Activated naive CD8-positive, alpha-beta T cell treated with anti-CD3 and anti-CD28 coated beads, Interleukin-2, amount 10 ng/mL, durations not matched to agents 7 days and 5 days (primary cell): ENCODE measurements around the gene IL4R. TPM values are rescaled to one million over a fixed set of nuclear protein-coding genes. Genes with fewer than 3 reads are reported as not detected.
A peak's percentile ranks its signal among the peaks of the same experiment; 100 is the strongest.

Experiments used
- ATAC-seq: fragments of 150-1000 bp; cut with Tn5 transposase; one replicate; pipeline ENCODE4 v1.10.0; 2021; ENCODE audit warnings: low read depth, moderate library complexity
- POLR2A ChIA-PET: fragments of 350-600 bp; sonication (Branson Sonifier 250); formaldehyde crosslinking; loops from one replicate; lab custom pipeline; 2021; ENCODE audit warnings: antibody characterized with exemption; lab: Charles Lee
- DNase-seq: peaks from one replicate; pipeline ENCODE4 v3.0.0; 2021
- H3K27ac Mint-ChIP-seq: one replicate; pipeline ENCODE4 v1.8.0; 2022; ENCODE audit warnings: mild to moderate bottlenecking, mixed read lengths
- H3K27me3 Mint-ChIP-seq: one replicate; pipeline ENCODE4 v1.8.0; 2022; ENCODE audit warnings: mild to moderate bottlenecking, moderate library complexity, mixed read lengths
- H3K36me3 Mint-ChIP-seq: one replicate; pipeline ENCODE4 v1.8.0; 2021; ENCODE audit warnings: mild to moderate bottlenecking, mixed read lengths
- H3K4me1 Mint-ChIP-seq: one replicate; pipeline ENCODE4 v1.8.0; 2021; ENCODE audit warnings: mixed read lengths
- H3K4me3 Mint-ChIP-seq: one replicate; pipeline ENCODE4 v1.8.0; 2022; ENCODE audit warnings: mild to moderate bottlenecking, moderate library complexity, mixed read lengths
- H3K9me3 Mint-ChIP-seq: one replicate; pipeline ENCODE4 v1.8.0; 2021; ENCODE audit warnings: mixed read lengths
- total RNA-seq, 2 experiments: library from RNA; stranded (reverse); gene quantifications; one replicate each; pipeline ENCODE4 v1.2.3, GENCODE V29; 2021

Gene IL4R
- total RNA-seq, 2 experiments from 2014 or later, result 215 TPM

- no peak for DNase-seq
These were observed 5.6 kb downstream of the IL4R start for GRCh38 chr16:27319257-27319965.

GRCh38 chr16:27320261-27321012, 6.7 kb downstream of the IL4R start:
- no peak for DNase-seq
- Mint-ChIP-seq H3K4me3 (peak overlapping the region; percentile 57), H3K9me3 (no peaks in the 10 kb centered on the region), H3K27ac (peak overlapping the region; percentile 99), H3K27me3 (no peaks in the 10 kb centered on the region), H3K36me3 (peaks cover 66% of the 10 kb centered on the region), H3K4me1 (peaks cover 81% of the 10 kb centered on the region)
- no peak for ATAC-seq
- POLR2A ChIA-PET, result interaction anchor here (0.7 to 10.0 kb wide), 5 partner anchors 43 to 117 kb away, joined by 3 to 275 read pairs (median 4); partner anchors contain the start of gene KDM8

More at GRCh38 chr16:27319257-27319965, 5.6 kb downstream of the IL4R start:
- H3K4me3 Mint-ChIP-seq, result peak overlapping the region; percentile 93
- peak overlapping the region; percentile 99 for H3K27ac Mint-ChIP-seq
- H3K4me1 Mint-ChIP-seq, result peaks cover 76% of the 10 kb centered on the region
- ATAC-seq, result no peak
- no peaks in the 10 kb centered on the region for H3K27me3 Mint-ChIP-seq
- POLR2A ChIA-PET, result interaction anchor here (0.5 to 10.0 kb wide), 17 partner anchors 12 to 140 kb away, joined by 3 to 275 read pairs (median 4); partner anchors contain the start of genes IL21R and KDM8
- no peaks in the 10 kb centered on the region for H3K9me3 Mint-ChIP-seq
- H3K36me3 Mint-ChIP-seq, result peaks cover 67% of the 10 kb centered on the region

- peak overlapping the region; percentile 68 for H3K27ac Mint-ChIP-seq
- H3K27me3 Mint-ChIP-seq, result no peaks in the 10 kb centered on the region
- H3K4me3 Mint-ChIP-seq, result peak overlapping the region; percentile 45
- H3K9me3 Mint-ChIP-seq, result no peaks in the 10 kb centered on the region
- DNase-seq, result no peak
- POLR2A ChIA-PET, result interaction anchor here (0.7 to 10.0 kb wide), 3 partner anchors 47 to 96 kb away, joined by 3 to 275 read pairs (median 4); no protein-coding TSS in a partner anchor
- no peak for ATAC-seq
- H3K36me3 Mint-ChIP-seq, result peaks cover 64% of the 10 kb centered on the region
- peaks cover 86% of the 10 kb centered on the region for H3K4me1 Mint-ChIP-seq
These were observed 7.5 kb downstream of the IL4R start for GRCh38 chr16:27321013-27321915.

- POLR2A ChIA-PET, result interaction anchor here (0.7 to 10.0 kb wide), 2 partner anchors 51 to 85 kb away, joined by 3 to 275 read pairs; no protein-coding TSS in a partner anchor
- DNase-seq (no peak), ATAC-seq (no peak)
- peaks cover 84% of the 10 kb centered on the region for H3K4me1 Mint-ChIP-seq
- peak overlapping the region; percentile 63 for H3K27ac Mint-ChIP-seq
- H3K4me3 Mint-ChIP-seq, result peak overlapping the region; percentile 31
- H3K9me3 Mint-ChIP-seq, result no peaks in the 10 kb centered on the region
- H3K36me3 Mint-ChIP-seq, result peaks cover 60% of the 10 kb centered on the region
- H3K27me3 Mint-ChIP-seq, result no peaks in the 10 kb centered on the region
These were observed 9.3 kb downstream of the IL4R start for GRCh38 chr16:27322858-27323780.

GRCh38 chr16:27323781-27324561, 10.2 kb downstream of the IL4R start:
- Mint-ChIP-seq H3K36me3 (peaks cover 57% of the 10 kb centered on the region), H3K27me3 (no peaks in the 10 kb centered on the region), H3K4me3 (peak overlapping the region; percentile 14), H3K27ac (peak overlapping the region; percentile 74), H3K9me3 (no peaks in the 10 kb centered on the region), H3K4me1 (peaks cover 81% of the 10 kb centered on the region)
- no peak for DNase-seq
- POLR2A ChIA-PET, result interaction anchor here (10.0 kb wide), 1 partner anchor 86 kb away, joined by 275 read pairs; no protein-coding TSS in a partner anchor
- no peak for ATAC-seq

GRCh38 chr16:27324851-27325301, 11.1 kb downstream of the IL4R start:
- H3K4me3 Mint-ChIP-seq, result no peak overlapping the region
- POLR2A ChIA-PET, result no interaction called here
- H3K4me1 Mint-ChIP-seq, result peaks cover 80% of the 10 kb centered on the region
- H3K9me3 Mint-ChIP-seq, result no peaks in the 10 kb centered on the region
- ATAC-seq (no peak), DNase-seq (no peak)
- H3K27me3 Mint-ChIP-seq, result no peaks in the 10 kb centered on the region
- H3K27ac Mint-ChIP-seq, result peak overlapping the region; percentile 74
- H3K36me3 Mint-ChIP-seq, result peaks cover 58% of the 10 kb centered on the region

- ATAC-seq, result no peak
- H3K27me3 Mint-ChIP-seq, result no peaks in the 10 kb centered on the region
- peak overlapping the region; percentile 87 for H3K27ac Mint-ChIP-seq
- no peaks in the 10 kb centered on the region for H3K9me3 Mint-ChIP-seq
- POLR2A ChIA-PET, result interaction anchor here (2.2 kb wide), 1 partner anchor 10 kb away, joined by 8 read pairs; no protein-coding TSS in a partner anchor
- peaks cover 78% of the 10 kb centered on the region for H3K4me1 Mint-ChIP-seq
- no peak for DNase-seq
- peaks cover 61% of the 10 kb centered on the region for H3K36me3 Mint-ChIP-seq
- peak overlapping the region; percentile 67 for H3K4me3 Mint-ChIP-seq
These were observed 12.0 kb downstream of the IL4R start for GRCh38 chr16:27325736-27326135.

GRCh38 chr16:27326251-27326650, 12.5 kb downstream of the IL4R start:
- DNase-seq (no peak), ATAC-seq (peak; percentile 7)
- Mint-ChIP-seq H3K4me3 (peak overlapping the region; percentile 67), H3K27ac (peak overlapping the region; percentile 87), H3K4me1 (peaks cover 75% of the 10 kb centered on the region), H3K36me3 (peaks cover 59% of the 10 kb centered on the region), H3K27me3 (no peaks in the 10 kb centered on the region), H3K9me3 (no peaks in the 10 kb centered on the region)
- POLR2A ChIA-PET, result interaction anchor here (0.5 to 3.2 kb wide), 8 partner anchors 8 to 152 kb away, joined by 3 to 11 read pairs (median 5); partner anchors contain the start of gene KDM8

GRCh38 chr16:27326738-27327585, 13.2 kb downstream of the IL4R start:
- peak overlapping the region; percentile 87 for H3K27ac Mint-ChIP-seq
- H3K36me3 Mint-ChIP-seq, result peaks cover 60% of the 10 kb centered on the region
- no peaks in the 10 kb centered on the region for H3K9me3 Mint-ChIP-seq
- peak; percentile 74 for ATAC-seq
- H3K27me3 Mint-ChIP-seq, result no peaks in the 10 kb centered on the region
- H3K4me1 Mint-ChIP-seq, result peaks cover 67% of the 10 kb centered on the region
- peak overlapping the region; percentile 67 for H3K4me3 Mint-ChIP-seq
- peak; percentile 55 for DNase-seq
- POLR2A ChIA-PET, result interaction anchor here (0.5 to 3.2 kb wide), 8 partner anchors 9 to 153 kb away, joined by 3 to 11 read pairs (median 5); partner anchors contain the start of gene KDM8

GRCh38 chr16:27327586-27327915, 13.8 kb downstream of the IL4R start:
- Mint-ChIP-seq H3K9me3 (no peaks in the 10 kb centered on the region), H3K36me3 (peaks cover 59% of the 10 kb centered on the region), H3K27me3 (no peaks in the 10 kb centered on the region), H3K4me1 (peaks cover 67% of the 10 kb centered on the region), H3K4me3 (peak overlapping the region; percentile 67), H3K27ac (peak overlapping the region; percentile 87)
- POLR2A ChIA-PET, result interaction anchor here (0.6 to 3.2 kb wide), 6 partner anchors 10 to 120 kb away, joined by 3 to 11 read pairs (median 7); no protein-coding TSS in a partner anchor
- ATAC-seq, result no peak
- DNase-seq, result no peak
